ENCODE data around the gene OTUD1.

The OTUD1 gene

GRCh38 chr10:23472181-23472580 is 33.3 kb downstream of the OTUD1 start:
- no peak for DNase-seq

DNA sequence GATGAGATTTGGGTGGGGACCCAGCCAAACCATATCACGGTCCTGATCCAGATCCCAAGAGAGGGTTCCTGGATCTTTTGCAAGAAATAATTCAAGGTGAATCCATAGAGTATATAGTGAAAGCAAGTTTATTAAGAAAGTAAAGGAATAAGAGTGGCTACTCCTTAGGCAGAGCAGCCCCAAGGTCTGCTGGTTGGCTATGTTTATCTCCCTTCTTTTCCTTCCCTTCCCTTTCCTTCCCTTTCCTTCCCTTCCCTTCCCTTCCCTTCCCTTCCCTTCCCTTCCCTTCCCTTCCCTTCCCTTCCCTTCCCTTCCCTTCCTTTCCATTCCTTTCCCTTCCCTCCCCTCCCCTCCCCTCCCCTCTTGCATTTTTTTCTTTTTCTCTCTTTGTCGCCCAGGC is 35.2 kb downstream of the OTUD1 start:
- no peak for DNase-seq

DNA sequence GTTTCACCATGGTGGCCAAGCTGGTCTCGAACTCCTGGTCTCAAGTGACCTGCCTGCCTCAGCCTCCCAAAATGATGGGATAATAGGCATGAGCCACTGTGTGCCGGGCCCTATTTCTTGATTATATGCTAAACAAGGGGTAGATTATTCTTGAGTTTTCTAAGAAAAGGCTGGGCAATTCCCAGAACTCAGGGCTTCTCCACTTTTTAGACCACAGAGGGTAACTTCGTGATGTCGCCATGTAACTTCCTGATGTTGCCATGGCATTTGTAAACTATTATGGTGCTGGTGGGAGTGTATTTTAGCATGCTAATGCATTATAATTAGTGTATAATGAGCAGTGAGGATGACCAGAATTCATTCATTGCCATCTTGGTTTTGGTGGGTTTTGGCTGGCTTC is 35.8 kb downstream of the OTUD1 start:
- DNase-seq = no peak

GRCh38 chr10:23478570-23478969 is 39.7 kb downstream of the OTUD1 start:
- DNase-seq = no peak

DNA sequence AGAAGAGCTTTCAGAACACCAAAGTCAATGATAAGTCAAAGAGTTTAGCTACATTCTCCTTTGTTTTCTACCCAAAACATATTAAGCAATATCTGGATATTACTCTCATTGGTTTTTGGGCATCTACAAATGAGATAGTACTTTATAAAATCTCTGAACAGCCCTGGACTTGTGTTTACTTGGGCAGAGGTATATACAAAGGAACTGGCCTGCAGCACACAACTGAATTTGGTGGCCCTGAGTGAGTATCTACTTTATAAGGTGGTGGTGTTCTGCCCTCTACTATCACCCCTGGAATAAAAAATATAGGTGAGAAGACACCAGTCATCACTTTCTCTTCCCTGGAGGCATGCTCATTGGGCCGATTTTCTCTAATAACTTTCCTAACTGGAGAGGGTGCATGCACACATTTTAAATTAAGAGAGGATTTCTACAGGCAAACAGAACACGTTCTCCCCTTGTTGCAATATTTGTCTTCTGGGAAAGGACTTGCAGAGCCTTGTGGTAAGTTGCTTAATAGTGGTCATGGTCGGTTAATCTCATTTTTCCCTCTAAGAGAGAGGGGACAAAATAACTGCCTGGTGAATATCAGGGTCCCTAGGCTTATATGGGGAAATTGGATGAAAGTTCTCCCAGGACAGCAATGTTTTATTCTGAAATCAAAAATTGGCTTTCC is 41.1 kb downstream of the OTUD1 start:
- no peak for DNase-seq

- no peak for DNase-seq
These were observed 42.6 kb downstream of the OTUD1 start for GRCh38 chr10:23481363-23481961.

GRCh38 chr10:23490115-23490514 is 51.2 kb downstream of the OTUD1 start:
- DNase-seq = no peak
